Activated naive CD4-positive, alpha-beta T cell treated with Interleukin-2 at 50 U/mL for 16 hours (primary cell): ENCODE measurements around the gene ARID3A.

Experiments used
- DNase-seq: peaks from one replicate; pipeline ENCODE4 v3.0.0-alpha.2; 2020

ARID3A gene

DNA sequence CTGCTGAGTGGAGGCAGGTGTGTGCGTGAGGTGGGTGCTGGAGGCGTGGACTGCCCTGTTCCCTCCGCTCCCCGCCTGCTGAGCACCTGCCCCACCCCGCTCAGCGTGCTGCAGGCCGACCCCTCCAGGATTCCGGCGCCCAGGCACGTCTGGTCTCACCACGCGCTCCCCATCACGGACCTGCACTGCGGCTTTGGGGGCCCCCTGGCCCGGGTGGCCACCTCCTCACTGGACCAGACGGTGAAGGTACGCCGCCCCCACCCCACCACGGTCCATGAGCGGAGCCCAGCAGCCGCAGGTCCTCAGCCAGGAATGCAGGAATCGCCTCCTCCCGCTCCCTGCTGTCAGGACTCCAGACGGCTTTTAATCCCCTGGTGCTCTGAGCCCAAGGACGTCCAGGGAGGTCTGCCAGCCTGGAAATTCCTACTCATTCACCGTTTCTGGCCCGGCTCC is 64.3 kb downstream of the ARID3A start:
- DNase-seq = no peak

DNA sequence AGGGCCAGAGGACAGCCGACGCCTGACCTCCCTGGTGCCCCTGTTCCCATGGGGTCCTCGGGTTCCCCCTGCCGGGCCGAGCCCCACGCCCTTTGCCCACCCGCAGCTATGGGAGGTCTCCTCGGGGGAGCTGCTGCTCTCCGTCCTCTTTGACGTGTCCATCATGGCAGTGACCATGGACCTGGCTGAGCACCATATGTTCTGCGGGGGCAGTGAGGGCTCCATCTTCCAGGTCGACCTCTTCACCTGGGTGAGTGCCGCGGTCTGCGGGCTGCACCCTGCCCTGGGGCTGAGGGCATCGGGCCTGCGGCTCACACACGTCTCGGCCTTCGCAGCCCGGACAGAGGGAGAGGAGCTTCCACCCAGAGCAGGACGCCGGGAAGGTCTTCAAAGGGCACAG is 64.9 kb downstream of the ARID3A start:
- no peak for DNase-seq

DNA sequence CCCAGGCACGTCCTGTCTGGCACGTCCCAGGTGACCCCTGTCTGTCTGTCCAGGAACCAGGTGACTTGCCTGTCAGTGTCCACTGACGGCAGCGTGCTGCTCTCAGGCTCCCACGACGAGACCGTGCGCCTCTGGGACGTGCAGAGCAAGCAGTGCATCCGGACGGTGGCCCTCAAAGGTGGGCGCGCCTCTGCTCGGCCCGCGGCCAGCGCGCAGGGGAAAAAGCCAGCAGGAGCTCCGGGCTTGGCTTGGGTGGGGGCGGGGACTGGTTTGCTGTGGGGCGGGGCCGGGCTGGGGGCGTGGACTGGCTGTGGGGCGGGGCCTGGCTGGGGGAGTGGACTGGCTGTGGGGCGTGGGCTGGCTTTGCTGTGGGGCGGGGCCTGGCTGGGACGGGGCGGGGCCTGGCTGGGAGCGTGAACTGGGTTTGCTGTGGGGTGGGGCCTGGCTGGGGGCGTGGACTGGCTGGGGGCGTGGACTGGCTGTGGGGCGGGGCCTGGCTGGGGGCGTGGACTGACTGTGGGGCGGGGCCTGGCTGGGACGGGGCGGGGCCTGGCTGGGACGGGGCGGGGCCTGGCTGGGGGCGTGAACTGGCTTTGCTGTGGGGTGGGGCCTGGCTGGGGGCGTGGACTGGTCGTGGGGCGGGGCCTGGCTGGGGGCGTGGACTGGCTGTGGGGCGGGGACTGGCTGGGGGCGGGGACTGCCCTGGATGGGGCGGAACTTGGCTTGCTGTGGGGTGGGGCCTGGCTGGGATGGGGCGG is 65.5 kb downstream of the ARID3A start:
- peak; percentile 47 for DNase-seq

DNA sequence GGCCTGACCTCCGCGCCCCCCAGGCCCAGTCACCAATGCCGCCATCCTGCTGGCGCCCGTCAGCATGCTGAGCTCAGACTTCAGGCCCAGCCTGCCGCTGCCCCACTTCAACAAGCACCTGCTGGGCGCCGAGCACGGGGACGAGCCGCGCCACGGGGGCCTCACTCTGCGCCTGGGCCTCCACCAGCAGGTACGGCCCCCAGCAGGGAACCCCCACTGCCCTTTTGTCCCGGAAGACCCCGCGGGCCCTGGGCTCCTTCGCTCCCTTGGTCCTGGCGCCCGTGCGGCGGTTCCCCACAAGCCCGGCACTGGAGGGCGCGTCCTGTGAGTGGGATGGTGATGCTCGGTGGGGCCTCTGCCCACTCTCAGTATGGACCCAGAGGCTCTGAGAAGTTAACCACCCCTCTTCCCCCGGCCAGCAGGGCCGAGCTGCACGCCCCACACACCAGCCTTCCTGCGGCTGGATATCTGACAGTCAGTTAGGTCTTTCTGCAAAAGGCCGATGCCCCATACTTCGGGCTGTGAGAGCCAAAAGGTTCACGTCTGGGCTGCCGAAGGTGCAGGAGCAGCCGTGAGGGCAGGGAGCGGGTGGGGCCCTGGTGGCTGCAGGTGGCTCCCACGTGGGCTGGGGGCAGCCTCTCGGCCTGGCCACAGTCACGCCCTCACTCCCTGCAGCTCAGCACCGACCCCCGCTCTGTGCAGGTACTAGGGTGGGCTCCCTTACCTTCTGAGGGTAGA is 66.3 kb downstream of the ARID3A start:
- DNase-seq = no peak

DNA sequence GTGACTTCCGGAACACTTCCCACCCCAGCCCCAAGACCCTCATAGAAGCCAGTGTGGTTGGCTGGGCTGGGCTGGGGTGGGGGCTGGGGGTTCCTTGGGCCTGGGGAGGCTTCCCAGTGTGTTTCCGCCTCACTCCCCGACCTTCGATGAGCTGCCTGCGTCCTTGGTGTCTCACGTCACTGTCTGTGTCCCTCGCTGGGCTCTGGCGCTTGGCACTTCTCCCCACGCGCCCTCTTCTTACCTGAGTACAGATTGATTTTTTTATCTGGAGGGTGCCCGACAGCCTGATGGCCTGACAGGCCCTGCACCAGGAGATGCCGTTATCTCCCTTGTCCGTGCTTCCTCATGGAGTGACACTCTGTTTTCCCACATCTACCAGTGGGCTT is 66.8 kb downstream of the ARID3A start:
- DNase-seq = no peak

DNA sequence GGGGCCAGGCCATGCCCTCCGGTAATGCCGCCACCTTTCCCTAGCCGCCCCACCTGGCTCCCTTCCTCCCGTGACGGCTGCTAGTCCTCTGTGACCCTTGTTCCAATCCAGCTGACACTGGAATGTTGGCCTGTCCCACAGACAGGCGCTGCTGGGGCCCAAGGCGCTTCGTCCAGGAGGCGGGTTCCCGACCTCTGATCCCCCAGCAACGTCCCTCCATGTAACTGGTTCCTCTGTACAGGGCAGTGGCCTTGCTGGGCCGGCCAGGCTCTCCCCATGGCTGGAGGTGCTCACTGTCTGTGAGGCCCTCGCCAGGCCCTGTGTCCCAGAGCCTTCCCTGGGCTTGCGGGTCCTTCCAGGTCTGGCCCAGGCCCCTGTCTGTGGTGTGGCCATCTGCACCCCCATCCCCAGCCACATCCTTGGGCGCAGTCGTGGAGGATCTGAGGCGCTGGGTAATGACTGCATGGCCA is 67.6 kb downstream of the ARID3A start:
- no peak for DNase-seq

DNA sequence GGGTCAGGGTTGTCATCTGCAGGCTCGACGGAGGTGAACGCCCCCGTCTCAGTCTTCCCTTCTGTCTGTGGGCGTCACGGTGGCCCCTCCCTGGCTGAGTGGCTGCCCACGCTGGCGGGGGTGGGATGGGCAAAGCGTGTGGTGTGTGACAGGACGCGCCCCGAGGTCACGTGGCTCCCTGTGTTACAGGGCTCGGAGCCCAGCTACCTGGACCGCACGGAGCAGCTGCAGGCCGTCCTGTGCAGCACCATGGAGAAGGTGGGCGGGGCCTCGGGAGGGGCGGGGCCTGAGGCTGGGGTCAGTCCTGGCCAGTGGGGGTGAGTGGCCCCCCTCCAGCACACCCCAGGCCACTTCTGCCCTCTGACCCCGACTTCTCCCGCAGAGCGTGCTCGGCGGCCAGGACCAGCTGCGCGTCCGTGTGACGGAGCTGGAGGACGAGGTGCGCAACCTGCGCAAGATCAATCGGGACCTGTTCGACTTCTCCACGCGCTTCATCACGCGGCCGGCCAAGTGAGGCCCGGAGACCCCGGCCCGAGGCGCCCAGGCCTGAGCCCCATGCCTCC is 68.1 kb downstream of the ARID3A start:
- DNase-seq = no peak

DNA sequence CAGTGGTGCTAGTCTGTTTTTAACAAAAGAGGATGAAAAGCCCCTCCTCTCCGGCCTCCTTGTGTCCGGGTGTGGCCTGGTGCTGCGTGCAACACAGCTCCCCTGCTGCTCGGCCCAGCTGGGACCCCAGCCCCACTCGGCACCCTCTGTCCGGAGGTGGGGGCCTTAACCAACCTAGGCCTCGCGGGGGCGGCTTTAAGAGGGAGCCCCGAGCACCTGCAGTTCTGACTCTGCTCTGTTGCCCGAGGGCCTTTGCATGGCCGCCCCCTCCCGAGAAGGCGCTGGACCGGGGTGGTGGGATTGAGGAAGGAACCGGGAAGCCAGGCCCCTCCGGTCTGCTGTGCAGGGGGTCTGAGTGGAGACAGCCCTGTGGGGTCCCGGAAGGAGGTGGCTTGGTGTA is 68.7 kb downstream of the ARID3A start:
- no peak for DNase-seq

DNA sequence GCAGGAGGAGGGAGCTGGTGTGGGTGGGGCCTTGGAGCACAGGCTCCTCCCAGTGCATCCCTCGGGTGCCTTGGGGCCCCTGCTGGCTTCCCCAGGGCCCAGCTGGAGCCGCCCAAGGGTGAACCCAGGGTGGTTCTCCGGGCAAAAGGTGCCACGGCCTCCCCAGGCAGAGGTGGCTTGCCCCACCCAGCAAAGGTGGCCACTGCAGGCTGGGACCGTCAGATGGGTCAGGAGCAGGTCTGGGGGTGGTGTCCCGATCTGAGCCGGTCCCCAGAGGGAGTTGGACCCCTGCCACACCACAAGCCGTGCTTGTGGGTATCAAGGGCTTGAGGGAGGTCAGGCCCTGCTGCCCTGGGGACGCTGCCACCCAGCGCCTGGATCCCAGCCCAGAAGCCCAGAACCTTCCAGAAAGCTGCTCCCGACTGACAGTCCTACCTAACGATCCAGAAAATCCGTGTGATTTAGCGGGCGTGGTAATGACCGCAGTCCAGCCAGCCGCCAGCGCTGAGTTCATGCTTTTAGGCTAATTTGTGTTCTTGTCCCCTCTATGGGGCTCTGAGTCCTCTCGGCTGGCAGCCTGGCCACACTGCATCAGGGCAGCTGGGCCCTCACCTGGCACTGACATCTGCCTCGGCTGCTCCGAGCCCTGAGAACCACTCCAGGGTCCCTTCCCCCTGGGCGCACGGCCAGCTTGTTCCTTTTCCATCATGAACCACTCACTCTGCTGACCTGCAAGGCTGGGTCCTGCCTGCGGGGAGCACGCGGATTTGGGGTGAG is 69.4 kb downstream of the ARID3A start:
- no peak for DNase-seq

DNA sequence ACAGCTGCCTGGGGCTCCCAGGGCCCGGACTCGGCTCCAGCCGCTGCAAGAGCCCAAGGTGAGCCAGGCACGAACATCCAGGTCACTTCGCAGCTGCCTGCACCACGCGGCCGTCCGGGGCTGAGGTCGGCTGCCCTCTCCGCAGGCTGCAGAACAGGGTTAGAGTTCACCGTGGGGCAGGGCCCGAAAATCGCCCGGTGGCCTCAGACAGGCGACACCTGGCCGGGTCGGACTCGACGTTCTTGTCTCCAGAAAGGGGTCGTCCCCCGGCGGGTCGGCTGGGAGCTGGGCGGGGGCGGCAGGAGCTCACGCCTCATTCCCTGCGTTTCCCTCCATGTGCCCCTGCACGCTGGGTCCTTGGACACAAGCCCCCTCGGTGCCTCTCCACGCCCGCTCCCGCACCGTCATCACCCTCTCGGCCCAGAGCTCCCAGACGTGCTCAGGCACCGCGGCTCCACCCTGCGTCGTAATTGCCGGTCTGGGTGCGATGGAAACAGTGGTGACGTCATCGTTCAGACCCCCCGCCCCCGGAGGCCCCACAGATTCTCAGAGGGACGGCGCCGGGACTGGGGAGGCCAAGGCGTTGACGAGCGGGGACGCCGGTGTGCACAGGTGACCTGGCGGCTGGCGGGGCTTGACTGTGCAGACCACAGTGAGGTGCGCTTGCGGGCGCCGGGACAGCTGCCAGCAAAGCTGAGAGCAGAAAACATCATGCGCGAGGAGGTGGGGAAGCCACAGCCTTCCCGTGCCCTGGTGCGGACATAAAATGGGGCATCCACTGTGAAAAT is 70.4 kb downstream of the ARID3A start:
- DNase-seq = peak; percentile 74

DNA sequence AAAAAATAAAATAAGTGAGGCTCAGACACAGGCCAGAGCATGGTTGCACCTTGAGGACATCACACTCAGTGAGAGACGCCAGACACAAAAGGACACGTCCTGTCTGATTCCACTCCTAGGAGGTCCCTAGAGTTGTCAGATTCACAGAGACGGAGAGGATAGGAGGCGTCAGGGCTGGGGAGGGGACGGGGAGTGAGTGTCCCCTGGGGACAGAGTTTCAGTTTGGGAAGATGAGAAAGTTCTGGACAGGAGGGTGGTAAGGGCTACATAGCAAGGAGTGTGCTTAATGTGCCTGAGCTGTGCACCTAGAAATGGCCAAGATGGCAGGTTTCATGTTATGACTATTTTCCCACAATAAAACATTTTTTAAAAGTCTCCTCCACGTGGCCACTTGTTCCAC is 72.2 kb downstream of the ARID3A start:
- no peak for DNase-seq

DNA sequence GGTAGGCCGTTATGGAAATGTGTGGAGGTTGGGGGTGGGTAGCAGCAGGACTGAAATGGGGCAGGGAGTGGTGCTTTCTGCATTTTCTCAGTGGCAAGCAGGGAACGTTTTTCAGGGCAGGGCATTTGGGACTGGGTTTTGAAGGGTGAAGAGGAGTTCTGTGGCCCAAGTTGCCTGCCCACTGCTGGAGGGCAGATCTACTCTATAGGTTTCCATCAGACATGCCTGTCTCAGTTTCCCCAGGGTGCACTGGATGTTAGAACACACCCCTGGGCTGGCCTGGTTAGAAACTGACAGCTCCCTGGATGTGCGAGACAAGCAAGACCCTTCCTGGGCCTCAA is 73.5 kb downstream of the ARID3A start:
- DNase-seq = no peak

DNA sequence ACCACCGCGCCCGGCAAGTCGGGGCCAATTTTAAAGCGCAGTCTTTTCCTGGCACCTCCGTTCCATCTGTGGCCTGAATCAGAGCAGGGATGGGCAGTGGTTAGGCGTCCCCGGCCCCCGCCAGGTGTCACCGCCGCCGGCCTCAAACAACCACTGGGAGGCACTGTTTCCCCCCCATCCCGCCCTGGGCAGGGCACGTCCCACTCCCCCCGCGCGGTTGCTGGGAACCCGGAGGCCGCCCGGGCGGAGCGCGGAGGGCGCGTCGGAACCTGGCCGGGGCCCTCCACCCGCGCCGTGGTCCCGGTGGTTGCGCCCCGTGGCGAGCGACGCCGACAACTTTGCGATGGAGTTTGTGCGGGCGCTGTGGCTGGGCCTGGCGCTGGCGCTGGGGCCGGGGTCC is 74.3 kb downstream of the ARID3A start, which contains the start of gene GRIN3B:
TSS of gene GRIN3B (plus strand) at position 325 of the 400 bp plus-strand sequence. CDS start at position 344, 19 bp downstream.
- DNase-seq = peak; percentile 71

DNA sequence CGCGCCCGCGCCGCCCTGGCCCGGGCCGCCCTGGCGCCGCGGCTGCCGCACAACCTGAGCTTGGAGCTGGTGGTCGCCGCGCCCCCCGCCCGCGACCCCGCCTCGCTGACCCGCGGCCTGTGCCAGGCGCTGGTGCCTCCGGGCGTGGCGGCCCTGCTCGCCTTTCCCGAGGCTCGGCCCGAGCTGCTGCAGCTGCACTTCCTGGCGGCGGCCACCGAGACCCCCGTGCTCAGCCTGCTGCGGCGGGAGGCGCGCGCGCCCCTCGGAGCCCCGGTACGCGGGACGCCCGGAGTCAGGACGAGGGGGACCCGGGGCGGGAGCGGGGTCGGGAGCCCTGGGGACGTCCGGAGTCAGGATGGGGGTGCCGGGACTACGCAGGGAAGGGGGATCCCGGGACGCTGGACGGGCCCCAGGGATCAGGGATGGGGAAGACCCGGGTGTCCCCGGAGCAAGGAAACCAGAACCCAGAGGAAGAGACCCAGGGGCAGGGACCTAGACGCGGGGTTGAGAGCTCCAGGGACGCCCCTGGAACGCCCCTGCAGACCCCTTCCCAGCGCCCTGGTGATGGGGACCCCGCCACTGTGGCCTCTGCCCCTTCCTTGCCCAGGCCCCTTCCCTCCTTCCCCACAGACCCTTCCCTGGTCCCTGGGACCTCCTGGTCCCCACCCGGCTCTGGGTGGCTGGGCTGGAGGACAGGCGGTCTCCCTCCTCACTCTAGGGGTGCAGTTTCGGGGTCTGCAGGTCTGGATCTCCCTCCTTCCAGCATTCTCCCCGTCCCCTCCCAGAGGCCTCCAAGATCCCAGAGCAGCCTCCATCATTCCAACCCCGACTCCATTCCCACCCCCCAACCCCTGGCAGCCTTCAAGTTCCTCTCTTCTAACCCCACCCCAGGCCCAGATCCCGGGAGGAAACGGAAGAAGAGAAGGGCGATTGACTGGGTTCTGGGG is 75.0 kb downstream of the ARID3A start:
- no peak for DNase-seq

DNA sequence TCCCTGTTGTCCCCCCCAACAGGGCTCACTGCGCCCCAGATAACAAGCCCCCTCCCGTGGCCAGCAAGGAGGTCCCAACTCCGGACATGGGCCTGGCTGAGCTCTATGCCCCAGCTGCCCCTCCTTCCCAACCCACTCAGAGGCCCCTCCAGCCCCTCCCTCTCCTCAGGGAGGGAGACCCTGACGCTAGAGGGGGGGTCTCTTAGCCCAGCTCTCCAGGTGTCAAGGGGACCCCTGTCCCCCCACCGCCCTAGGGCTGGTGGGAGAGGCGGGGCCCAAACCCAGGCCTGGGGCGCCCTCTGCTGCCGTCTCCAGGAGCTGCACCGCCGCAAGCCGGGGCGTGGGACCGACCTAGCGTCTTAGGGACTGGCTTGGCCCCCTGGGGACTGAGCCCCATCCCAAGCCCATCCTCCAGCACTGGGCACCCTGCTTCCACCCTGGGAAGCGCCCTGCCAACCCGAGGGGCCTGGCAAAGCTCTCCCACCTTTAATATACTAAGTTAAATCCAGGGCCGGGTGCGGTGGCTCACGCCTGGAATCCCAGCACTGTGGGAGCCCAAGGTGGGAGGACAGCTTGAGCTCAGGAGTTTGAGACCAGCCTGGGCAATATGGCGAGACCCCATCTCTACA is 75.8 kb downstream of the ARID3A start:
- DNase-seq = peak; percentile 76

DNA sequence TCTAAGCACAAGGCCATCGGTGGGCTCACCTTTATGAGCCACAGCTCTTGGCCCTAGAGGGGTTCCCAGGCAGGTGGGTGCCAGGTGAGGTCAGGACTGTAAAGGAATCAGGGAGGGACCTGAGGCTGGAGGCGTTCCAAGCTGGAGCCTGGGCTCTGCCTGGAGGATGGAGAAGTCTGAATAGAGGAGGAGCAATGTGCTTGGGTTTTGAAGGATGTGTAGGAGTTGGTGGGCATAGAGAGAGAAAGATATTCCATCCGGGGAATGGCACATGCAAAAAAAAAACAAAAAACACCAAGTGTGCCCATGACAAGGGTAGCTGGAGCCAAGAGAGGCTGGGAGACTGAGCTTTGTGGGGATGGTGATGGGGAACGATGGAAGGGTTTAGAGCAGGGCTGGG is 76.8 kb downstream of the ARID3A start:
- no peak for DNase-seq

DNA sequence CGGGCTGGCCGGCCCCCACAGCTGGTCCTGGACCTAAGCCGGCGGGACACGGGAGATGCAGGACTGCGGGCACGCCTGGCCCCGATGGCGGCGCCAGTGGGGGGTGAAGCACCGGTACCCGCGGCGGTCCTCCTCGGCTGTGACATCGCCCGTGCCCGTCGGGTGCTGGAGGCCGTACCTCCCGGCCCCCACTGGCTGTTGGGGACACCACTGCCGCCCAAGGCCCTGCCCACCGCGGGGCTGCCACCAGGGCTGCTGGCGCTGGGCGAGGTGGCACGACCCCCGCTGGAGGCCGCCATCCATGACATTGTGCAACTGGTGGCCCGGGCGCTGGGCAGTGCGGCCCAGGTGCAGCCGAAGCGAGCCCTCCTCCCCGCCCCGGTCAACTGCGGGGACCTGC is 77.4 kb downstream of the ARID3A start:
- no peak for DNase-seq

DNA sequence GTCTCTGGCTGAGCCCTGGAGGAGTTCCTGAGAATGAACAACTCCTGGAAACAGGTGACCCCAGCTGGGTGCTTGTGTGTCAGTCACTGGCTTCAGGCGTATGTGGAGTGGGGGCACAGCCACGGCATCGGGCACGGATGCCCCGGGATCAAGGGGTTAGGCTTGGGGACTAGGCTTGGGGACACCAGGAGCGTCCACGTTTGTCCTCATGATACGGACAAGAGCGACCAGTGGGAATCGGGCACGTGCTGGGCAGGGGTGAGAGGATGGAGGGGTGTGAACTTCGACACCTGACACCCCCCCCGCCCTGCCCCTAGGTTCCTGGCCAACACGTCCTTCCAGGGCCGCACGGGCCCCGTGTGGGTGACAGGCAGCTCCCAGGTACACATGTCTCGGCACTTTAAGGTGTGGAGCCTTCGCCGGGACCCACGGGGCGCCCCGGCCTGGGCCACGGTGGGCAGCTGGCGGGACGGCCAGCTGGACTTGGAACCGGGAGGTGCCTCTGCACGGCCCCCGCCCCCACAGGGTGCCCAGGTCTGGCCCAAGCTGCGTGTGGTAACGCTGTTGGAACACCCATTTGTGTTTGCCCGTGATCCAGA is 78.5 kb downstream of the ARID3A start:
- no peak for DNase-seq

DNA sequence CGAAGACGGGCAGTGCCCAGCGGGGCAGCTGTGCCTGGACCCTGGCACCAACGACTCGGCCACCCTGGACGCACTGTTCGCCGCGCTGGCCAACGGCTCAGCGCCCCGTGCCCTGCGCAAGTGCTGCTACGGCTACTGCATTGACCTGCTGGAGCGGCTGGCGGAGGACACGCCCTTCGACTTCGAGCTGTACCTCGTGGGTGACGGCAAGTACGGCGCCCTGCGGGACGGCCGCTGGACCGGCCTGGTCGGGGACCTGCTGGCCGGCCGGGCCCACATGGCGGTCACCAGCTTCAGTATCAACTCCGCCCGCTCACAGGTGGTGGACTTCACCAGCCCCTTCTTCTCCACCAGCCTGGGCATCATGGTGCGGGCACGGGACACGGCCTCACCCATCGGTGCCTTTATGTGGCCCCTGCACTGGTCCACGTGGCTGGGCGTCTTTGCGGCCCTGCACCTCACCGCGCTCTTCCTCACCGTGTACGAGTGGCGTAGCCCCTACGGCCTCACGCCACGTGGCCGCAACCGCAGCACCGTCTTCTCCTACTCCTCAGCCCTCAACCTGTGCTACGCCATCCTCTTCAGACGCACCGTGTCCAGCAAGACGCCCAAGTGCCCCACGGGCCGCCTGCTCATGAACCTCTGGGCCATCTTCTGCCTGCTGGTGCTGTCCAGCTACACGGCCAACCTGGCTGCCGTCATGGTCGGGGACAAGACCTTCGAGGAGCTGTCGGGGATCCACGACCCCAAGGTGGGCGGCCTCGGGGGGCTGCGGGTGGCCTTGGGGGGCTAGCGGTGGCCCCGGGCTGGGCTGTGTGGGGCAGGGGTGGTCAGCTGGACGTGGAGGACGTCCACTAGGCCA is 79.2 kb downstream of the ARID3A start:
- DNase-seq = no peak
